H9 (cell line): ENCODE measurements around the gene AP2A1. TPM values are rescaled to one million over a fixed set of nuclear protein-coding genes. Genes with fewer than 3 reads are reported as not detected.

Experiments used
- DNase-seq: peaks from one replicate; pipeline ENCODE4 v3.0.0-alpha.2; 2017
- H2AFZ ChIP-seq: one replicate; pipeline ENCODE4 v1.6.1; 2013; ENCODE audit warnings: mild to moderate bottlenecking, low read length, control low read depth, moderate library complexity
- H2AK5ac ChIP-seq: 2 replicates; pipeline ENCODE4 v1.6.1; 2013; ENCODE audit warnings: low read length, control low read depth, mixed read lengths; ENCODE audit not compliant: insufficient read length
- H2BK120ac ChIP-seq: one replicate; pipeline ENCODE4 v1.6.1; 2013; ENCODE audit warnings: low read depth, mild to moderate bottlenecking, low read length, control low read depth, inconsistent platforms; ENCODE audit not compliant: poor library complexity, severe bottlenecking
- H2BK12ac ChIP-seq: 2 replicates; pipeline ENCODE4 v1.6.1; 2013; ENCODE audit warnings: low read length, control low read depth, mixed read lengths, low read depth; ENCODE audit not compliant: insufficient read length
- H2BK15ac ChIP-seq: 2 replicates; pipeline ENCODE4 v1.6.1; 2013; ENCODE audit warnings: low read depth, low read length, control low read depth
- H2BK20ac ChIP-seq: one replicate; pipeline ENCODE4 v1.6.1; 2013; ENCODE audit warnings: low read depth, mild to moderate bottlenecking, low read length, control low read depth, inconsistent platforms; ENCODE audit not compliant: poor library complexity, severe bottlenecking
- H2BK5ac ChIP-seq: 2 replicates; pipeline ENCODE4 v1.6.1; 2013; ENCODE audit warnings: low read length, control low read depth, mixed read lengths; ENCODE audit not compliant: insufficient read length
- H3K14ac ChIP-seq: 2 replicates; pipeline ENCODE4 v1.6.1; 2013; ENCODE audit warnings: low read length, control low read depth; ENCODE audit not compliant: insufficient read depth
- H3K18ac ChIP-seq: 2 replicates; pipeline ENCODE4 v1.6.1; 2013; ENCODE audit warnings: low read depth, mild to moderate bottlenecking, mixed read lengths, low read length, control low read depth; ENCODE audit not compliant: insufficient read length
- H3K23ac ChIP-seq: 2 replicates; pipeline ENCODE4 v1.6.1; 2013; ENCODE audit warnings: low read length, control low read depth, mixed read lengths, low read depth; ENCODE audit not compliant: insufficient read length
- H3K23me2 ChIP-seq: 2 replicates; pipeline ENCODE4 v1.6.1; 2013; ENCODE audit warnings: low read depth, mild to moderate bottlenecking, mixed read lengths, low read length, control low read depth; ENCODE audit not compliant: insufficient read length, poor library complexity, severe bottlenecking
- H3K27ac ChIP-seq: 2 replicates; pipeline ENCODE4 v1.5.1; 2013; ENCODE audit warnings: low read length, control low read depth, mixed read lengths, low read depth; ENCODE audit not compliant: insufficient read length
- H3K27me3 ChIP-seq: 2 replicates; pipeline ENCODE4 v1.6.1; 2013; ENCODE audit warnings: low read length, control low read depth, inconsistent platforms; ENCODE audit not compliant: insufficient read depth
- H3K4ac ChIP-seq: 2 replicates; pipeline ENCODE4 v1.6.1; 2013; ENCODE audit warnings: low read depth, mild to moderate bottlenecking, control low read depth, inconsistent platforms, low read length, moderate library complexity
- H3K4me1 ChIP-seq: 2 replicates; pipeline ENCODE4 v1.6.1; 2013; ENCODE audit warnings: low read length, control low read depth, inconsistent platforms; ENCODE audit not compliant: insufficient read depth
- H3K4me2 ChIP-seq: 2 replicates; pipeline ENCODE4 v1.6.1; 2013; ENCODE audit warnings: low read length, control low read depth, mixed read lengths; ENCODE audit not compliant: insufficient read length, insufficient read depth
- H3K56ac ChIP-seq: 2 replicates; pipeline ENCODE4 v1.6.1; 2013; ENCODE audit warnings: low read depth, mild to moderate bottlenecking, mixed read lengths, low read length, control low read depth; ENCODE audit not compliant: insufficient read length
- H3K79me1 ChIP-seq: 2 replicates; pipeline ENCODE4 v1.6.1; 2013; ENCODE audit warnings: low read depth, mild to moderate bottlenecking, moderate library complexity, low read length, control low read depth, inconsistent platforms; ENCODE audit not compliant: insufficient read depth, poor library complexity, severe bottlenecking
- H3K79me2 ChIP-seq: 2 replicates; pipeline ENCODE4 v1.6.1; 2013; ENCODE audit warnings: low read length, control low read depth, inconsistent platforms; ENCODE audit not compliant: insufficient read depth
- H3K9ac ChIP-seq: 2 replicates; pipeline ENCODE4 v1.6.1; 2013; ENCODE audit warnings: low read length, control low read depth, mixed read lengths; ENCODE audit not compliant: insufficient read length; ENCODE audit errors: extremely low read depth
- H3K9me3 ChIP-seq: one replicate; pipeline ENCODE4 v1.6.1; 2013; ENCODE audit warnings: low read depth, low read length, inconsistent platforms; ENCODE audit not compliant: control insufficient read depth
- H3T11ph ChIP-seq: one replicate; pipeline ENCODE4 v1.6.1; 2013; ENCODE audit warnings: mild to moderate bottlenecking, low read length, control low read depth, inconsistent platforms
- H4K20me1 ChIP-seq: one replicate; pipeline ENCODE4 v1.6.1; 2013; ENCODE audit not compliant: control insufficient read depth, insufficient read length, insufficient read depth
- H4K5ac ChIP-seq: 2 replicates; pipeline ENCODE4 v1.6.1; 2013; ENCODE audit warnings: low read depth, mild to moderate bottlenecking, mixed read lengths, low read length, control low read depth; ENCODE audit not compliant: insufficient read length
- H4K8ac ChIP-seq: replicated peaks from 2 replicates; pipeline ENCODE4 v1.6.1; 2013; ENCODE audit warnings: low read length, control low read depth, mixed read lengths, low read depth; ENCODE audit not compliant: insufficient read length
- H4K91ac ChIP-seq: 2 replicates; pipeline ENCODE4 v1.6.1; 2013; ENCODE audit warnings: low read depth, mild to moderate bottlenecking, moderate library complexity, mixed read lengths, low read length, control low read depth; ENCODE audit not compliant: insufficient read length
- H3K27ac Mint-ChIP-seq, 3 experiments: 2 replicates in 2 of 3; 3 replicates in 1 of 3; pipeline ENCODE4 v1.8.0; 2020 to 2021; ENCODE audit warnings: mixed read lengths in 3 of 3, mild to moderate bottlenecking in 1 of 3, moderate library complexity in 1 of 3
- H3K27me3 Mint-ChIP-seq: 2 replicates; pipeline ENCODE4 v1.8.0; 2021; ENCODE audit warnings: low read depth, mild to moderate bottlenecking, moderate library complexity, mixed read lengths
- H3K36me3 Mint-ChIP-seq, 3 experiments: 2 replicates in 2 of 3; 3 replicates in 1 of 3; pipeline ENCODE4 v1.8.0; 2020 to 2021; ENCODE audit warnings: low read depth in 3 of 3, mixed read lengths in 3 of 3; ENCODE audit not compliant: insufficient read depth in 1 of 3
- H3K4me1 Mint-ChIP-seq, 2 experiments: 2 replicates each; pipeline ENCODE4 v1.8.0; 2020; ENCODE audit warnings: mixed read lengths in 2 of 2
- H3K4me3 Mint-ChIP-seq, 2 experiments: 2 replicates in 1 of 2; 3 replicates in 1 of 2; pipeline ENCODE4 v1.8.0; 2020 to 2021; ENCODE audit warnings: mild to moderate bottlenecking in 2 of 2, mixed read lengths in 2 of 2, moderate library complexity in 1 of 2
- H3K9me3 Mint-ChIP-seq, 2 experiments: 2 replicates in 1 of 2; 3 replicates in 1 of 2; pipeline ENCODE4 v1.8.0; 2020; ENCODE audit warnings: mild to moderate bottlenecking in 2 of 2, mixed read lengths in 2 of 2, moderate library complexity in 1 of 2
- CTCF ChIP-seq: fragments of 200-600 bp; sonication (generic); conservative IDR thresholded peaks from 3 replicates; pipeline ENCODE4 v1.8.0; 2021; ENCODE audit warnings: antibody characterized with exemption, mild to moderate bottlenecking
- WGBS: extraction: QIAGEN DNeasy Blood & Tissue Kit; methylation state at CpG from one replicate; pipeline ENCODE4 v1.1.7; 2013; ENCODE audit warnings: missing lambda C conversion rate, low lambda C conversion rate, mixed read lengths; ENCODE audit not compliant: insufficient read length; ENCODE audit errors: extremely low coverage; 5-methylcytosine and 5-hydroxymethylcytosine counted together
- total RNA-seq: library from RNA; stranded (reverse); gene quantifications from 2 replicates; pipeline ENCODE4 v1.2.1, GENCODE V29; 2021

AP2A1 gene
- total RNA-seq, 1 experiment from 2014 or later, result 108 TPM

DNA sequence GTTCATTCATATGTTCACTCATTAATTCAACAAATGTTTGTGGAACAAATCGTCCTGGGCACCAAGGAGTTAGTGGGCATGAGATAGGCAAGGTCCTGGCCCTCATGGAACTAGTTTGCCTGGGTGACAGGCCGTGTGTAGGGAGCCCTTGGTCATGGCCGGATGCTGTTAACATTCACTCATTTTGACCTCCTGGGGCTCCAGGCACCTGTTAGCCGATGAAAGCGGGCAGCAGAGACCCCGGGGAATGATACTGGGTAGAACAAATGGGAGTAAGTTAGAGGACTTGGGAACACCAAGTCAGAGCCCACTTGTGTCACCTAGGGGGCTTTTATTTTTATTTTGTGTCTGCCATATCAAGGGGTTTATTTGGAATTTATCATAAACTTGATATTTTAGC lies 57.9 kb downstream of the AP2A1 start:
- H3K79me2 ChIP-seq, result no peaks in the 10 kb centered on the region
- Mint-ChIP-seq H3K9me3 (no peaks in the 10 kb centered on the region), H3K36me3 (peaks cover 11 to 43% (median 28%) of the 10 kb centered on the region in 3 experiments), H3K4me3 (no peak overlapping the region), H3K27ac (no peak overlapping the region), H3K4me1 (0 out of 4 replicates have a peak, but pooled peaks cover 0 to under 1% of the 10 kb centered on the region in 2 experiments), H3K27me3 (no peaks in the 10 kb centered on the region)
- H3K18ac ChIP-seq, result no peak overlapping the region
- no peaks in the 10 kb centered on the region for H3K23me2 ChIP-seq
- H2AFZ ChIP-seq, result no peak overlapping the region
- H3K27ac ChIP-seq, result no peak overlapping the region
- H4K8ac ChIP-seq, result no peak overlapping the region
- H2BK20ac ChIP-seq, result no peak overlapping the region
- no CpG with 5 or more reads among the region's 6 CpGs for WGBS
- no peak overlapping the region for H3K9ac ChIP-seq
- H2AK5ac ChIP-seq, result no peak overlapping the region
- H4K5ac ChIP-seq, result no peak overlapping the region
- no peak overlapping the region for H3K23ac ChIP-seq
- H4K20me1 ChIP-seq, result no peaks in the 10 kb centered on the region
- no peak overlapping the region for H2BK15ac ChIP-seq
- no peaks in the 10 kb centered on the region for H3K9me3 ChIP-seq
- no peak overlapping the region for H3K4ac ChIP-seq
- no peak overlapping the region for H3K14ac ChIP-seq
- no peaks in the 10 kb centered on the region for H3K79me1 ChIP-seq
- no peaks in the 10 kb centered on the region for H3K27me3 ChIP-seq
- H4K91ac ChIP-seq, result no peak overlapping the region
- no peak overlapping the region for H2BK5ac ChIP-seq
- H3K4me1 ChIP-seq, result no peaks in the 10 kb centered on the region
- DNase-seq, result no peak
- no peak overlapping the region for H2BK120ac ChIP-seq
- no peak overlapping the region for H2BK12ac ChIP-seq
- TF ChIP-seq CTCF, result no peak
- no peak overlapping the region for H3K56ac ChIP-seq
- no peak overlapping the region for H3K4me2 ChIP-seq
- H3T11ph ChIP-seq, result no peak overlapping the region
